ENCODE measurements around the gene PMS2.
"Not testable (repeated sequence)": the region's sequence is repeated elsewhere in the genome, so short reads cannot be mapped to it uniquely, and the experiment has no call there.

DNA sequence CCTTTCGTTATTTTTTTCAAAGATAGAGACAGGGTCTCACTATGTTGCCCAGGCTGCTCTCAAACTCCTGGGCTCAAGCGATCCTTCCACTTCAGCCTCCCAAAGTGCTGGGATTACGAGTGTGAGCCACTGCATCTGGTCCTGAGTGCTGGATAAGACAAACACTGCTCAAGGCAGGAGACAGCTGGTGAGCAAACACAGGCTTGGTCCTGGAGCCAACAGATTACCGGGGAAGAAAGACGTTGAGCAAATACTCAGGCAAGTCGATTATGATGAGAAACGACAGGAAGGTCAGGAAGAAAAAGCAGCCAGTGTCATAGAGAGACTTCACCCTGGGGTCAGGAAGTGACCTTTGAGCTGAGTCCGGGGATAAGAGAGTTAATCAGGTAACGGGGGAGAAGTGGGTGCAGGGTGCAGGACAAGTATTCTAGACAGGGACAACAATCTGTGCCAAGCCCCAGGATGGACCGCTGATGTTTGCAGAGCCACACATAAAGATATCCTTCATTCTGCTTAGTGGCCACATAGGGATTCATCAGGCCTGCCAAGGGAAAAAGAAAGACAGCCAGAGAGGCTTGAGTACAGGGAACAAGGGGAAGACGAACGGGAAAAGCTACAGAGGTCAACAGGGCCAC lies 29.1 kb downstream of the PMS2 start:
- TF ChIP-seq, protein P1, sequence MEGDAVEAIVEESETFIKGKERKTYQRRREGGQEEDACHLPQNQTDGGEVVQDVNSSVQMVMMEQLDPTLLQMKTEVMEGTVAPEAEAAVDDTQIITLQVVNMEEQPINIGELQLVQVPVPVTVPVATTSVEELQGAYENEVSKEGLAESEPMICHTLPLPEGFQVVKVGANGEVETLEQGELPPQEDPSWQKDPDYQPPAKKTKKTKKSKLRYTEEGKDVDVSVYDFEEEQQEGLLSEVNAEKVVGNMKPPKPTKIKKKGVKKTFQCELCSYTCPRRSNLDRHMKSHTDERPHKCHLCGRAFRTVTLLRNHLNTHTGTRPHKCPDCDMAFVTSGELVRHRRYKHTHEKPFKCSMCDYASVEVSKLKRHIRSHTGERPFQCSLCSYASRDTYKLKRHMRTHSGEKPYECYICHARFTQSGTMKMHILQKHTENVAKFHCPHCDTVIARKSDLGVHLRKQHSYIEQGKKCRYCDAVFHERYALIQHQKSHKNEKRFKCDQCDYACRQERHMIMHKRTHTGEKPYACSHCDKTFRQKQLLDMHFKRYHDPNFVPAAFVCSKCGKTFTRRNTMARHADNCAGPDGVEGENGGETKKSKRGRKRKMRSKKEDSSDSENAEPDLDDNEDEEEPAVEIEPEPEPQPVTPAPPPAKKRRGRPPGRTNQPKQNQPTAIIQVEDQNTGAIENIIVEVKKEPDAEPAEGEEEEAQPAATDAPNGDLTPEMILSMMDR (conservative IDR thresholded peaks at IDR 0.05; ENCODE audit: low read depth in 2 of 2) = not testable (repeated sequence)
- TF ChIP-seq, protein P2, sequence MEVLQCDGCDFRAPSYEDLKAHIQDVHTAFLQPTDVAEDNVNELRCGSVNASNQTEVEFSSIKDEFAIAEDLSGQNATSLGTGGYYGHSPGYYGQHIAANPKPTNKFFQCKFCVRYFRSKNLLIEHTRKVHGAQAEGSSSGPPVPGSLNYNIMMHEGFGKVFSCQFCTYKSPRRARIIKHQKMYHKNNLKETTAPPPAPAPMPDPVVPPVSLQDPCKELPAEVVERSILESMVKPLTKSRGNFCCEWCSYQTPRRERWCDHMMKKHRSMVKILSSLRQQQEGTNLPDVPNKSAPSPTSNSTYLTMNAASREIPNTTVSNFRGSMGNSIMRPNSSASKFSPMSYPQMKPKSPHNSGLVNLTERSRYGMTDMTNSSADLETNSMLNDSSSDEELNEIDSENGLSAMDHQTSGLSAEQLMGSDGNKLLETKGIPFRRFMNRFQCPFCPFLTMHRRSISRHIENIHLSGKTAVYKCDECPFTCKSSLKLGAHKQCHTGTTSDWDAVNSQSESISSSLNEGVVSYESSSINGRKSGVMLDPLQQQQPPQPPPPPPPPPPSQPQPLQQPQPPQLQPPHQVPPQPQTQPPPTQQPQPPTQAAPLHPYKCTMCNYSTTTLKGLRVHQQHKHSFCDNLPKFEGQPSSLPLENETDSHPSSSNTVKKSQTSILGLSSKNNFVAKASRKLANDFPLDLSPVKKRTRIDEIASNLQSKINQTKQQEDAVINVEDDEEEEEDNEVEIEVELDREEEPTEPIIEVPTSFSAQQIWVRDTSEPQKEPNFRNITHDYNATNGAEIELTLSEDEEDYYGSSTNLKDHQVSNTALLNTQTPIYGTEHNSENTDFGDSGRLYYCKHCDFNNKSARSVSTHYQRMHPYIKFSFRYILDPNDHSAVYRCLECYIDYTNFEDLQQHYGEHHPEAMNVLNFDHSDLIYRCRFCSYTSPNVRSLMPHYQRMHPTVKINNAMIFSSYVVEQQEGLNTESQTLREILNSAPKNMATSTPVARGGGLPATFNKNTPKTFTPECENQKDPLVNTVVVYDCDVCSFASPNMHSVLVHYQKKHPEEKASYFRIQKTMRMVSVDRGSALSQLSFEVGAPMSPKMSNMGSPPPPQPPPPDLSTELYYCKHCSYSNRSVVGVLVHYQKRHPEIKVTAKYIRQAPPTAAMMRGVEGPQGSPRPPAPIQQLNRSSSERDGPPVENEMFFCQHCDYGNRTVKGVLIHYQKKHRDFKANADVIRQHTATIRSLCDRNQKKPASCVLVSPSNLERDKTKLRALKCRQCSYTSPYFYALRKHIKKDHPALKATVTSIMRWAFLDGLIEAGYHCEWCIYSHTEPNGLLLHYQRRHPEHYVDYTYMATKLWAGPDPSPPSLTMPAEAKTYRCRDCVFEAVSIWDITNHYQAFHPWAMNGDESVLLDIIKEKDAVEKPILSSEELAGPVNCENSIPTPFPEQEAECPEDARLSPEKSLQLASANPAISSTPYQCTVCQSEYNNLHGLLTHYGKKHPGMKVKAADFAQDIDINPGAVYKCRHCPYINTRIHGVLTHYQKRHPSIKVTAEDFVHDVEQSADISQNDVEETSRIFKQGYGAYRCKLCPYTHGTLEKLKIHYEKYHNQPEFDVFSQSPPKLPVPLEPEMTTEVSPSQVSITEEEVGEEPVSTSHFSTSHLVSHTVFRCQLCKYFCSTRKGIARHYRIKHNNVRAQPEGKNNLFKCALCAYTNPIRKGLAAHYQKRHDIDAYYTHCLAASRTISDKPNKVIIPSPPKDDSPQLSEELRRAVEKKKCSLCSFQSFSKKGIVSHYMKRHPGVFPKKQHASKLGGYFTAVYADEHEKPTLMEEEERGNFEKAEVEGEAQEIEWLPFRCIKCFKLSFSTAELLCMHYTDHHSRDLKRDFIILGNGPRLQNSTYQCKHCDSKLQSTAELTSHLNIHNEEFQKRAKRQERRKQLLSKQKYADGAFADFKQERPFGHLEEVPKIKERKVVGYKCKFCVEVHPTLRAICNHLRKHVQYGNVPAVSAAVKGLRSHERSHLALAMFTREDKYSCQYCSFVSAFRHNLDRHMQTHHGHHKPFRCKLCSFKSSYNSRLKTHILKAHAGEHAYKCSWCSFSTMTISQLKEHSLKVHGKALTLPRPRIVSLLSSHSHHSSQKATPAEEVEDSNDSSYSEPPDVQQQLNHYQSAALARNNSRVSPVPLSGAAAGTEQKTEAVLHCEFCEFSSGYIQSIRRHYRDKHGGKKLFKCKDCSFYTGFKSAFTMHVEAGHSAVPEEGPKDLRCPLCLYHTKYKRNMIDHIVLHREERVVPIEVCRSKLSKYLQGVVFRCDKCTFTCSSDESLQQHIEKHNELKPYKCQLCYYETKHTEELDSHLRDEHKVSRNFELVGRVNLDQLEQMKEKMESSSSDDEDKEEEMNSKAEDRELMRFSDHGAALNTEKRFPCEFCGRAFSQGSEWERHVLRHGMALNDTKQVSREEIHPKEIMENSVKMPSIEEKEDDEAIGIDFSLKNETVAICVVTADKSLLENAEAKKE (CRISPR knock-in tag; IDR thresholded peaks at IDR 0.05) = not testable (repeated sequence)
- not testable (repeated sequence) for TF ChIP-seq EZH2 (IDR thresholded peaks at IDR 0.05; ENCODE audit: low read depth, unreplicated experiment); EZH2phosphoT487 (IDR thresholded peaks at IDR 0.05; ENCODE audit: unreplicated experiment); POLR2AphosphoS5 (IDR thresholded peaks at IDR 0.05; ENCODE audit: low read depth); JUNB (IDR thresholded peaks at IDR 0.05; ENCODE audit: unreplicated experiment); ZNF331 (CRISPR knock-in tag; IDR thresholded peaks at IDR 0.05; ENCODE audit: low read depth); NANOG (IDR thresholded peaks at IDR 0.05; ENCODE audit: borderline replicate concordance); CREB1 (CRISPR knock-in tag; IDR thresholded peaks at IDR 0.05; ENCODE audit: low read depth)
- TF ChIP-seq, protein P3, sequence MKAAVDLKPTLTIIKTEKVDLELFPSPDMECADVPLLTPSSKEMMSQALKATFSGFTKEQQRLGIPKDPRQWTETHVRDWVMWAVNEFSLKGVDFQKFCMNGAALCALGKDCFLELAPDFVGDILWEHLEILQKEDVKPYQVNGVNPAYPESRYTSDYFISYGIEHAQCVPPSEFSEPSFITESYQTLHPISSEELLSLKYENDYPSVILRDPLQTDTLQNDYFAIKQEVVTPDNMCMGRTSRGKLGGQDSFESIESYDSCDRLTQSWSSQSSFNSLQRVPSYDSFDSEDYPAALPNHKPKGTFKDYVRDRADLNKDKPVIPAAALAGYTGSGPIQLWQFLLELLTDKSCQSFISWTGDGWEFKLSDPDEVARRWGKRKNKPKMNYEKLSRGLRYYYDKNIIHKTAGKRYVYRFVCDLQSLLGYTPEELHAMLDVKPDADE (IDR thresholded peaks at IDR 0.05) = not testable (repeated sequence)
- TF ChIP-seq, protein P4, sequence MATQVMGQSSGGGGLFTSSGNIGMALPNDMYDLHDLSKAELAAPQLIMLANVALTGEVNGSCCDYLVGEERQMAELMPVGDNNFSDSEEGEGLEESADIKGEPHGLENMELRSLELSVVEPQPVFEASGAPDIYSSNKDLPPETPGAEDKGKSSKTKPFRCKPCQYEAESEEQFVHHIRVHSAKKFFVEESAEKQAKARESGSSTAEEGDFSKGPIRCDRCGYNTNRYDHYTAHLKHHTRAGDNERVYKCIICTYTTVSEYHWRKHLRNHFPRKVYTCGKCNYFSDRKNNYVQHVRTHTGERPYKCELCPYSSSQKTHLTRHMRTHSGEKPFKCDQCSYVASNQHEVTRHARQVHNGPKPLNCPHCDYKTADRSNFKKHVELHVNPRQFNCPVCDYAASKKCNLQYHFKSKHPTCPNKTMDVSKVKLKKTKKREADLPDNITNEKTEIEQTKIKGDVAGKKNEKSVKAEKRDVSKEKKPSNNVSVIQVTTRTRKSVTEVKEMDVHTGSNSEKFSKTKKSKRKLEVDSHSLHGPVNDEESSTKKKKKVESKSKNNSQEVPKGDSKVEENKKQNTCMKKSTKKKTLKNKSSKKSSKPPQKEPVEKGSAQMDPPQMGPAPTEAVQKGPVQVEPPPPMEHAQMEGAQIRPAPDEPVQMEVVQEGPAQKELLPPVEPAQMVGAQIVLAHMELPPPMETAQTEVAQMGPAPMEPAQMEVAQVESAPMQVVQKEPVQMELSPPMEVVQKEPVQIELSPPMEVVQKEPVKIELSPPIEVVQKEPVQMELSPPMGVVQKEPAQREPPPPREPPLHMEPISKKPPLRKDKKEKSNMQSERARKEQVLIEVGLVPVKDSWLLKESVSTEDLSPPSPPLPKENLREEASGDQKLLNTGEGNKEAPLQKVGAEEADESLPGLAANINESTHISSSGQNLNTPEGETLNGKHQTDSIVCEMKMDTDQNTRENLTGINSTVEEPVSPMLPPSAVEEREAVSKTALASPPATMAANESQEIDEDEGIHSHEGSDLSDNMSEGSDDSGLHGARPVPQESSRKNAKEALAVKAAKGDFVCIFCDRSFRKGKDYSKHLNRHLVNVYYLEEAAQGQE (IDR thresholded peaks at IDR 0.05; ENCODE audit: unreplicated experiment) = not testable (repeated sequence)
